ENCODE measurements around the gene UGT3A2. TPM values are rescaled to one million over a fixed set of nuclear protein-coding genes. Genes with fewer than 3 reads are reported as not detected.

UGT3A2 gene
- total and polyA plus RNA-seq, 7 experiments from 2014 or later: 0.39 to 0.94 TPM; not detected in 5

GRCh38 chr5:36055984-36056383 is 10.7 kb downstream of the UGT3A2 start:
- peaks cover 0 to 3% (median 0%) of the 10 kb centered on the region in 7 donors for H3K4me1 Mint-ChIP-seq
- Histone ChIP-seq H3K27me3 (ENCODE audit: control insufficient read depth in 2 of 2, insufficient read depth in 2 of 2, low read length in 2 of 2) (no peaks in the 10 kb centered on the region), H3K4me3 (ENCODE audit: low read length) (no peak overlapping the region), H3K27ac (ENCODE audit: low read depth, low read length) (no peak overlapping the region), H3K9me3 (ENCODE audit: control insufficient read depth in 2 of 3, low read length in 3 of 3) (no peaks in the 10 kb centered on the region), H3K36me3 (ENCODE audit: control insufficient read depth in 2 of 3, insufficient read depth in 3 of 3, low read length in 3 of 3) (no peaks in the 10 kb centered on the region), H3K4me1 (ENCODE audit: control insufficient read depth in 2 of 2, insufficient read depth in 2 of 2, low read length in 2 of 2) (no peaks in the 10 kb centered on the region)
- CTCF ChIA-PET: no interaction called here
- DNase-seq (no peak), ATAC-seq (no peak)
- no peak overlapping the region for H3K27ac Mint-ChIP-seq
- no peak overlapping the region for H3K4me3 Mint-ChIP-seq
- POLR2A ChIA-PET: no interaction called here
- H3K36me3 Mint-ChIP-seq: no peaks in the 10 kb centered on the region
- H3K27me3 Mint-ChIP-seq: peaks cover 6 to 42% (median 16%) of the 10 kb centered on the region in 5 donors
- intact Hi-C loops (cut with micrococcal nuclease): no loop called here
- peaks cover 0 to 2% (median 0%) of the 10 kb centered on the region in 11 donors for H3K9me3 Mint-ChIP-seq

GRCh38 chr5:36054647-36055046 is 12.0 kb downstream of the UGT3A2 start:
- H3K9me3 ChIP-seq (ENCODE audit: control insufficient read depth in 2 of 3, low read length in 3 of 3): no peaks in the 10 kb centered on the region
- Mint-ChIP-seq H3K27me3 (peaks cover 6 to 37% (median 14%) of the 10 kb centered on the region in 5 donors), H3K9me3 (no peaks in the 10 kb centered on the region), H3K4me3 (no peak overlapping the region), H3K4me1 (no peaks in the 10 kb centered on the region), H3K36me3 (no peaks in the 10 kb centered on the region), H3K27ac (no peak overlapping the region)
- no peaks in the 10 kb centered on the region for H3K36me3 ChIP-seq (ENCODE audit: control insufficient read depth in 2 of 3, insufficient read depth in 3 of 3, low read length in 3 of 3)
- DNase-seq (no peak), ATAC-seq (no peak)
- intact Hi-C loops (cut with micrococcal nuclease): no loop called here
- H3K4me3 ChIP-seq (ENCODE audit: low read length): no peak overlapping the region
- no peaks in the 10 kb centered on the region for H3K4me1 ChIP-seq (ENCODE audit: control insufficient read depth in 2 of 2, insufficient read depth in 2 of 2, low read length in 2 of 2)
- no peaks in the 10 kb centered on the region for H3K27me3 ChIP-seq (ENCODE audit: control insufficient read depth in 2 of 2, insufficient read depth in 2 of 2, low read length in 2 of 2)
- no peak overlapping the region for H3K27ac ChIP-seq (ENCODE audit: low read depth, low read length)
- ChIA-PET CTCF (interaction anchor here (0.7 kb wide), 1 partner anchor 25 kb away, joined by 3 read pairs; no protein-coding TSS in a partner anchor), POLR2A (no interaction called here)

- no peak overlapping the region for H3K27ac Mint-ChIP-seq
- POLR2A ChIA-PET: interaction anchor here (0.5 kb wide), 1 partner anchor 238 kb away, joined by 3 read pairs; no protein-coding TSS in a partner anchor
Observed at GRCh38 chr5:36052538-36052937, 14.1 kb downstream of the UGT3A2 start.

GRCh38 chr5:36049949-36050348 is 16.7 kb downstream of the UGT3A2 start:
- H3K4me3 Mint-ChIP-seq: no peak overlapping the region
- no peaks in the 10 kb centered on the region for H3K9me3 ChIP-seq (ENCODE audit: control insufficient read depth in 2 of 3, low read length in 3 of 3)
- DNase-seq (no peak), ATAC-seq (no peak)
- ChIA-PET POLR2A (no interaction called here), CTCF (no interaction called here)
- H3K36me3 Mint-ChIP-seq: no peaks in the 10 kb centered on the region
- no peak overlapping the region for H3K27ac Mint-ChIP-seq
- H3K27ac ChIP-seq (ENCODE audit: low read depth, low read length): no peak overlapping the region
- H3K27me3 Mint-ChIP-seq: peaks cover 0 to 27% (median 0%) of the 10 kb centered on the region in 5 donors
- H3K4me3 ChIP-seq (ENCODE audit: low read length): no peak overlapping the region
- H3K27me3 ChIP-seq (ENCODE audit: control insufficient read depth in 2 of 2, insufficient read depth in 2 of 2, low read length in 2 of 2): no peaks in the 10 kb centered on the region
- no peaks in the 10 kb centered on the region for H3K36me3 ChIP-seq (ENCODE audit: control insufficient read depth in 2 of 3, insufficient read depth in 3 of 3, low read length in 3 of 3)
- no peaks in the 10 kb centered on the region for H3K4me1 Mint-ChIP-seq
- intact Hi-C loops (cut with micrococcal nuclease): no loop called here
- no peaks in the 10 kb centered on the region for H3K4me1 ChIP-seq (ENCODE audit: control insufficient read depth in 2 of 2, insufficient read depth in 2 of 2, low read length in 2 of 2)
- H3K9me3 Mint-ChIP-seq: peaks cover 0 to 2% (median 0%) of the 10 kb centered on the region in 11 donors

More at GRCh38 chr5:36052538-36052937, 14.1 kb downstream of the UGT3A2 start:
- H3K9me3 Mint-ChIP-seq: peaks cover 0 to 1% (median 0%) of the 10 kb centered on the region in 11 donors
- H3K4me3 ChIP-seq (ENCODE audit: low read length): no peak overlapping the region
- H3K4me1 Mint-ChIP-seq: no peaks in the 10 kb centered on the region
- no peak for DNase-seq
- H3K27me3 Mint-ChIP-seq: peaks cover 0 to 31% (median 6%) of the 10 kb centered on the region in 5 donors
- CTCF ChIA-PET: no interaction called here
- no peaks in the 10 kb centered on the region for H3K36me3 ChIP-seq (ENCODE audit: control insufficient read depth in 2 of 3, insufficient read depth in 3 of 3, low read length in 3 of 3)
- no peak for ATAC-seq
- no peaks in the 10 kb centered on the region for H3K27me3 ChIP-seq (ENCODE audit: control insufficient read depth in 2 of 2, insufficient read depth in 2 of 2, low read length in 2 of 2)
- H3K36me3 Mint-ChIP-seq: no peaks in the 10 kb centered on the region
- no peak overlapping the region for H3K4me3 Mint-ChIP-seq
- no peak overlapping the region for H3K27ac ChIP-seq (ENCODE audit: low read depth, low read length)
- H3K4me1 ChIP-seq (ENCODE audit: control insufficient read depth in 2 of 2, insufficient read depth in 2 of 2, low read length in 2 of 2): no peaks in the 10 kb centered on the region
- H3K9me3 ChIP-seq (ENCODE audit: control insufficient read depth in 2 of 3, low read length in 3 of 3): no peaks in the 10 kb centered on the region
- intact Hi-C loops (cut with micrococcal nuclease): no loop called here

- Mint-ChIP-seq H3K27ac (no peak overlapping the region), H3K9me3 (peaks cover 0 to 2% (median 0%) of the 10 kb centered on the region in 11 donors)
- intact Hi-C loops (cut with micrococcal nuclease): no loop called here
Observed at GRCh38 chr5:36047384-36048160, 19.1 kb downstream of the UGT3A2 start.

GRCh38 chr5:36045895-36046294 is 20.8 kb downstream of the UGT3A2 start:
- ATAC-seq: no peak
- CTCF ChIA-PET: no interaction called here
- intact Hi-C loops (cut with micrococcal nuclease): no loop called here
- Histone ChIP-seq H3K4me3 (ENCODE audit: low read length) (no peak overlapping the region), H3K36me3 (ENCODE audit: control insufficient read depth in 2 of 3, insufficient read depth in 3 of 3, low read length in 3 of 3) (no peaks in the 10 kb centered on the region), H3K4me1 (ENCODE audit: control insufficient read depth in 2 of 2, insufficient read depth in 2 of 2, low read length in 2 of 2) (no peaks in the 10 kb centered on the region), H3K27me3 (ENCODE audit: control insufficient read depth in 2 of 2, insufficient read depth in 2 of 2, low read length in 2 of 2) (no peaks in the 10 kb centered on the region), H3K9me3 (ENCODE audit: control insufficient read depth in 2 of 3, low read length in 3 of 3) (no peaks in the 10 kb centered on the region), H3K27ac (ENCODE audit: low read depth, low read length) (no peak overlapping the region)
- DNase-seq: no peak
- Mint-ChIP-seq H3K27me3 (peaks cover 0 to 22% (median 0%) of the 10 kb centered on the region in 5 donors), H3K27ac (no peak overlapping the region), H3K36me3 (no peaks in the 10 kb centered on the region), H3K4me3 (no peak overlapping the region), H3K4me1 (no peaks in the 10 kb centered on the region), H3K9me3 (peaks cover 0 to 2% (median 0%) of the 10 kb centered on the region in 11 donors)
- POLR2A ChIA-PET: no interaction called here

More at GRCh38 chr5:36047384-36048160, 19.1 kb downstream of the UGT3A2 start:
- H3K36me3 ChIP-seq (ENCODE audit: control insufficient read depth in 2 of 3, insufficient read depth in 3 of 3, low read length in 3 of 3): no peaks in the 10 kb centered on the region
- DNase-seq (no peak), ATAC-seq (no peak)
- no peaks in the 10 kb centered on the region for H3K4me1 Mint-ChIP-seq
- ChIA-PET POLR2A (no interaction called here), CTCF (no interaction called here)
- no peaks in the 10 kb centered on the region for H3K9me3 ChIP-seq (ENCODE audit: control insufficient read depth in 2 of 3, low read length in 3 of 3)
- no peak overlapping the region for H3K4me3 ChIP-seq (ENCODE audit: low read length)
- H3K36me3 Mint-ChIP-seq: no peaks in the 10 kb centered on the region
- peaks cover 0 to 24% (median 0%) of the 10 kb centered on the region in 5 donors for H3K27me3 Mint-ChIP-seq
- no peak overlapping the region for H3K27ac ChIP-seq (ENCODE audit: low read depth, low read length)
- no peaks in the 10 kb centered on the region for H3K27me3 ChIP-seq (ENCODE audit: control insufficient read depth in 2 of 2, insufficient read depth in 2 of 2, low read length in 2 of 2)
- H3K4me1 ChIP-seq (ENCODE audit: control insufficient read depth in 2 of 2, insufficient read depth in 2 of 2, low read length in 2 of 2): no peaks in the 10 kb centered on the region
- H3K4me3 Mint-ChIP-seq: no peak overlapping the region

GRCh38 chr5:36041537-36041845 is 25.2 kb downstream of the UGT3A2 start:
- Mint-ChIP-seq H3K9me3 (no peaks in the 10 kb centered on the region), H3K4me3 (no peak overlapping the region), H3K27me3 (peaks cover 0 to 20% (median 8%) of the 10 kb centered on the region in 5 donors), H3K36me3 (no peaks in the 10 kb centered on the region), H3K27ac (no peak overlapping the region), H3K4me1 (no peaks in the 10 kb centered on the region)
- no peaks in the 10 kb centered on the region for H3K36me3 ChIP-seq (ENCODE audit: control insufficient read depth in 2 of 3, insufficient read depth in 3 of 3, low read length in 3 of 3)
- H3K9me3 ChIP-seq (ENCODE audit: control insufficient read depth in 2 of 3, low read length in 3 of 3): no peaks in the 10 kb centered on the region
- intact Hi-C loops (cut with micrococcal nuclease): no loop called here
- no peaks in the 10 kb centered on the region for H3K27me3 ChIP-seq (ENCODE audit: control insufficient read depth in 2 of 2, insufficient read depth in 2 of 2, low read length in 2 of 2)
- DNase-seq (no peak), ATAC-seq (no peak)
- POLR2A ChIA-PET: no interaction called here
- no peak overlapping the region for H3K27ac ChIP-seq (ENCODE audit: low read depth, low read length)
- H3K4me1 ChIP-seq (ENCODE audit: control insufficient read depth in 2 of 2, insufficient read depth in 2 of 2, low read length in 2 of 2): no peaks in the 10 kb centered on the region
- no peak overlapping the region for H3K4me3 ChIP-seq (ENCODE audit: low read length)
- CTCF ChIA-PET: no interaction called here

Measured in naive thymus-derived CD4-positive, alpha-beta T cell (primary cell).